Astrocyte of the cerebellum (primary cell): ENCODE results near the gene PIGU.
A peak's percentile ranks its signal among the peaks of the same experiment; 100 is the strongest.

Experiments
- DNase-seq: peaks from one replicate; pipeline ENCODE4 v3.0.0-alpha.2; 2011; ENCODE audit warnings: low read depth
- H3K4me3 ChIP-seq: 2 replicates; pipeline ENCODE4 v1.5.1; 2011; ENCODE audit warnings: mild to moderate bottlenecking, low read depth, low read length, moderate library complexity
- in situ Hi-C: cut with HindIII; loops from 2 replicates; pipeline ENCODE4 v1.10.0; 2017; ENCODE audit warnings: low sequenced_read_pairs
- TF ChIP-seq, protein P1 (sequence below): IDR thresholded peaks from 2 replicates; pipeline ENCODE4 v1.5.1; 2012; ENCODE audit warnings: low read length, low read depth, moderate library complexity, mild to moderate bottlenecking; ENCODE audit errors: missing control alignments

Gene PIGU

DNA sequence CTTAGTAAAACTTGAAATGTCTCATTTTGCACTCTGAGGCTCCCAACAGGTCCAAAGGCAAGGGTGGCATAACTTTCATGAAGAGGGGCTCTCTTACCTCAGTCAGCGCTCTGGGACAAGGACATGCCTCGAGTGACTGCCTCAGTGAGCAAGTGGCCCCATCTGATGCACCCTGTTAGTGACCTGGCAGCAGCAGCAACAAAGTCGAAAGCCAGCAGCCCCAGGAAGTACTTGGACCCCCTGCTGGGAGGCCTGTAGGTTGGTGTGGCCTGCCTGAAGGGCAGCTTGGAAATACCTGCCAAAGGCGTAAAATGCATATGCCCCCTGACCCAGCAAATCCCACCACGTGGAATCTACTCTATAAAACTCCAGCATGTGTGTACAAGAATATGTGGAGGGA lies 105.1 kb downstream of the PIGU start:
- no peak for DNase-seq
- H3K4me3 ChIP-seq = no peak overlapping the region
- TF ChIP-seq, protein P1, sequence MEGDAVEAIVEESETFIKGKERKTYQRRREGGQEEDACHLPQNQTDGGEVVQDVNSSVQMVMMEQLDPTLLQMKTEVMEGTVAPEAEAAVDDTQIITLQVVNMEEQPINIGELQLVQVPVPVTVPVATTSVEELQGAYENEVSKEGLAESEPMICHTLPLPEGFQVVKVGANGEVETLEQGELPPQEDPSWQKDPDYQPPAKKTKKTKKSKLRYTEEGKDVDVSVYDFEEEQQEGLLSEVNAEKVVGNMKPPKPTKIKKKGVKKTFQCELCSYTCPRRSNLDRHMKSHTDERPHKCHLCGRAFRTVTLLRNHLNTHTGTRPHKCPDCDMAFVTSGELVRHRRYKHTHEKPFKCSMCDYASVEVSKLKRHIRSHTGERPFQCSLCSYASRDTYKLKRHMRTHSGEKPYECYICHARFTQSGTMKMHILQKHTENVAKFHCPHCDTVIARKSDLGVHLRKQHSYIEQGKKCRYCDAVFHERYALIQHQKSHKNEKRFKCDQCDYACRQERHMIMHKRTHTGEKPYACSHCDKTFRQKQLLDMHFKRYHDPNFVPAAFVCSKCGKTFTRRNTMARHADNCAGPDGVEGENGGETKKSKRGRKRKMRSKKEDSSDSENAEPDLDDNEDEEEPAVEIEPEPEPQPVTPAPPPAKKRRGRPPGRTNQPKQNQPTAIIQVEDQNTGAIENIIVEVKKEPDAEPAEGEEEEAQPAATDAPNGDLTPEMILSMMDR = no peak
- in situ Hi-C loops = no loop called here

DNA sequence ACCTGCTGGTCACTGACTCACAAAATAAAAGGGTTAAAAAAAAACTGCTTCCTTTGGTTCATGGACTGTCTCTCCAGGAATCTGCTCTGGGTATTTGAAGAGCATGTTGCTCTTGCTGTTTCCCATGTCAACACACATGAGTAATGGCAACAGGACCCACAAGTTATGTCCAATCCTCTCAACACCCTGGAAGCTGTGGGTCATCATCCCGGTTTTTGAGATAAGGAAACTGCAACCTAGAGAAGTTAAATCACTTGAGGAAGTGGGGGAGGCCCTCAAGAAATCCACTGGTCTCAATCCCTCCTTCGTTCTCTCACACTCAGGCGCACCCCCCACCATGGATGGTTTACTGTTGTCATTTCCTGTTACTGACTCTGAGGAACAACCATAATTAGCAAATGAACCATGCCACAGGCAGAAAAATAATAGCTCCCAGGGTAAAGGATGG lies 106.0 kb downstream of the PIGU start:
- H3K4me3 ChIP-seq = no peak overlapping the region
- TF ChIP-seq, protein P1 = no peak
- in situ Hi-C loops = no loop called here
- peak; percentile 16 for DNase-seq

DNA sequence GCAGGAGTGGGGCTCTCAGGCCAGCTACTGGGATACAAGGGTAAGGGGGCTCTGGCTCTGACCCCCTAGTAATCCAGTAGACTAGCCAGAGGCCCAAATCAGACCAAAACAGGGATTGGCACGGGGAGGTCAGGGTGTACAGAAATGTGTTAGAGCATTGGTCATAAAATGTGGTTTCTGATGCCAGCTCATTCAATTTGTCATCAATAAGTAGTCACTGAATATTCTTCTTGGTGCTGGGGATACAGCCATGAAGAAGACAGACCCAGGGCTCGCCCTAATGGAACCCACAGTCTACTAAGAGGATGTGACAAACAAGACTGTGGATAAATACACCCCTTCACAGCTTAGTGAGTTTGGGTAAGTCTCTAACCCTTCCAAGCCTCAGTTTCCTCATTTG lies 107.3 kb downstream of the PIGU start:
- in situ Hi-C loops = no loop called here
- no peak for DNase-seq
- H3K4me3 ChIP-seq = no peak overlapping the region
- TF ChIP-seq, protein P1 = no peak

DNA sequence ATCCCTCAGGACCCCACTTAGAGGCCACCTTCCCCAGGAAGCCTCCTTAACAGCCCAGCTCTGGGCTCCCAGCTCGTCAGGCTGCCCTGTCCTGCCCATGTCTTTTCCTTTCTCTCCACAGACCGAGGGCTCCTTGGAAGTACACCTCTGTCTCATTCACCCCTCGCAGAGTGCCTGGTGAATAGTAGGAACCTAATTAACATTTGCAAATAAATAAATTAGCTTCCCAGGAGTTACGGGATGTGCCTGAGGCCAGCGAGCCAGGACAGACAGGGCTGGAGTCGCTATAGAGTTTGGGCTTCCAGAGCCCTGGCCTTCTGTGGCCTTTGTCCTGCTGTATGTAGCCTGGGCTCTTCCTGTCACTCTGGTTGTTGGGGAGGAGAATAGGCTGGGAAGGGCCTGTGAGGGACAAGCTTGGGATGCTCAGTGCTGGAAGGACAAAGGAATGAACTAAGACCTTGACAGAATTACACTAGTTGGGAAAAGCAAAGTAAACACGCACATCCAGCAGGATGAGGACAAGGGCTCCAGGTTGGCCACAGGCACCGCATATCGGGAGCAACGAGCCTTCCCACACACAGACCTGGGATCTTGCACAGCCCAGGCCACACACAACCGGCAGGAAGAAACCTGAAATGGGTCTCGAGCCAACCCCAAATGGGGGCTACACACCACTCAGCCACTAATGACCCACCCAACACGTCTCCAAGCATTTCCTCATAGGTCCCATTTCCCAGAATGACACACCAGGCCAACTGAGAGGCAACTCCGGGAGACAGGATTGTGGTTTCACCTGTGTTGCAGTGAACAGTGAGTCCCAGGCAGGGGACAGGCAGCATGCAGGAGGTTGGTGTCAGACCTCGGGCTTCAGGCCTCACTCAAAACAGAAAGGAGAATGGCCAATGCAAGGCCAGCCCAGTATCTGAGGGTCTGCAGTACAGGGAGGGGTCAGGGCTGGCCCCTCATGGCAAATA lies 108.7 kb downstream of the PIGU start:
- no peak for DNase-seq
- in situ Hi-C loops = no loop called here
- TF ChIP-seq, protein P1 = no peak
- H3K4me3 ChIP-seq = no peak overlapping the region

DNA sequence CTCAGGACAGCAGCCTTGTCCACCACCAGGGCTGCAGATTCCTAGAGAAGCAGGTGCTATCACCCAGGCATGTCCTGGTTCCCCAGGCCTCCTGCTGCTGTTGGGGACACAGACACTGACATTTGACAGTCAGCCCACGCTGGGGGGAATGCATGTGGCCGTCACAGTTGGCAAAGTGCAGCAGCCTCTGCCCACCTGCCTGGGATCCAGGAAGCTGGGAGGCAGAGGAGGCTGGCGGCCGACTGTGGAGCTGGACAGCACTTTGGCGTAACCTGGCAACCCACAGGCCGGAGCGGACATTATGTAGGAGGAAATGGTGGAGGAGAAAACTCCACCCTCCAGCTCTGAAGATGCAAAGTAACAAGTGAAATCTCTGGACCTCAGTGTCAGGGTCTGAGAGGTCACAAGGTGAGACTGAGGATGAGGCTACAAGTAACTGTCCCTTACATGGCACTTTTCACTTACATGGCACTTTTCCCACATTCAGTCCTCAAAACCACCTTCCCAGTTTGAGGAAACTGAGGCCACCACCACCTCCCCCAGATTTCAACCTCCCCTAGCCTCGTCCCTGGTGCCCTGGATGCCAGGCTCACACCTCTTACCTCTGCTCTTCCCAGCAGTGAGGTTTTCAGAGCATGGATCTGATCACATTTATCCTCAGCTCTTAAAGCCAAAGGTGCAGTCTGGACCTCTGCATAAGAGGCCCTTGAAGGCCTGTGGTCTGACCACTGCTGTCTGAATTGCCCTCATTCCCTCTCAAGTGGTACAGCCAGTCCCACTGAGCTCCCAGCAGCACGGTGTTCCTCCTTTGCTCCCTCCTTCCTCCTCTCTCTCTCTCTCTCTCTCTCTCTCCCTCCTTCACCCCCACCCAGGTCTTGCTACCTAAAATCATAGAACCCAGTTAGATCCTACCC lies 109.7 kb downstream of the PIGU start:
- no peak overlapping the region for H3K4me3 ChIP-seq
- TF ChIP-seq, protein P1 = no peak
- in situ Hi-C loops = no loop called here
- DNase-seq = no peak

DNA sequence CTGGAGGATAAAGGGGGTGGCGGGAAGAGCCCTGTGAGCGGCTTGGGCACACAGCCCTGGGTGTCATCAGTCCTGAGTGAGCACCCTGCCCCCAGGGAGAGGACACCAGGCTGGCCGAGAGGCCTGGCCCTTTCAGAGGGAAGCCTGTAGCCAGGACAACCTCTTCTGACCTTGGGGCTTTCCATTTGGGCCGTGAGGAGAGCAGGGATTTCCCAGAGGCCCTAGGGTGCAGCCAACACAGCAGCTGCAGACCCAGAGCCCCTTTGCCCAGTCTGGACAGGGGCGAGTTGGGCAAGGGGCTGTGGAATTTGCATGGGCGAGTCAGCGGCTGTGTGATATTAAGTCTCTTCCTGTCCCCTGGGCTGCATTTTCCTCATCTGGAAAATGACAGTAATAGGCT lies 112.1 kb downstream of the PIGU start:
- TF ChIP-seq, protein P1 = no peak
- no peak overlapping the region for H3K4me3 ChIP-seq
- DNase-seq = no peak
- in situ Hi-C loops = no loop called here
